Small intestine (tissue), 7 donors: ENCODE results near the gene TMEM179. TPM values are rescaled to one million over a fixed set of nuclear protein-coding genes. Genes with fewer than 3 reads are reported as not detected.

Source experiments
- DNase-seq, 2 donors: peaks; one replicate each; pipeline versions ENCODE4 v3.0.0 to v3.0.0-alpha.2; 2013
- FAIRE-seq: peaks from 2 replicates; lab custom pipeline; 2012; peaks lifted over from hg19 to GRCh38; lab: Jason Lieb, UNC
- H3K27ac ChIP-seq, 3 donors: one replicate each; pipeline ENCODE4 v1.5.1; 2013; ENCODE audit warnings: low read length in 2 of 3, mild to moderate bottlenecking in 2 of 3, control low read depth in 1 of 3, inconsistent platforms in 1 of 3, low read depth in 1 of 3, moderate library complexity in 1 of 3
- H3K27me3 ChIP-seq, 3 donors: one replicate each; pipeline ENCODE4 v1.6.1; 2013; ENCODE audit warnings: low read length in 3 of 3, inconsistent platforms in 1 of 3; ENCODE audit not compliant: control insufficient read depth in 3 of 3, insufficient read depth in 3 of 3
- H3K36me3 ChIP-seq, 3 donors: one replicate each; pipeline ENCODE4 v1.6.1; 2013; ENCODE audit warnings: low read length in 3 of 3, inconsistent platforms in 1 of 3, low read depth in 1 of 3, mild to moderate bottlenecking in 1 of 3, moderate library complexity in 1 of 3; ENCODE audit not compliant: control insufficient read depth in 3 of 3, insufficient read depth in 2 of 3
- H3K4me1 ChIP-seq, 3 donors: one replicate each; pipeline ENCODE4 v1.6.1; 2013; ENCODE audit warnings: low read length in 2 of 3, inconsistent platforms in 1 of 3, low read depth in 1 of 3, mild to moderate bottlenecking in 1 of 3, moderate library complexity in 1 of 3; ENCODE audit not compliant: control insufficient read depth in 3 of 3, insufficient read depth in 2 of 3
- H3K4me3 ChIP-seq, 3 donors: one replicate each; pipeline ENCODE4 v1.5.1; 2013; ENCODE audit warnings: low read length in 3 of 3, control low read depth in 1 of 3, inconsistent platforms in 1 of 3, low read depth in 1 of 3, mild to moderate bottlenecking in 1 of 3, moderate library complexity in 1 of 3
- H3K9me3 ChIP-seq, 2 donors: one replicate each; pipeline ENCODE4 v1.6.1; 2013; ENCODE audit warnings: low read depth in 1 of 2, low read length in 1 of 2; ENCODE audit not compliant: control insufficient read depth in 2 of 2, insufficient read depth in 1 of 2
- WGBS, 3 donors: extraction: QIAGEN DNeasy Blood & Tissue Kit; methylation state at CpG; one replicate each; pipeline ENCODE4 v1.1.7; 2013; 5-methylcytosine and 5-hydroxymethylcytosine counted together
- polyA plus RNA-seq, 4 donors: library from polyadenylated mRNA; stranded (reverse) in 3 of 4; unstranded in 1 of 4; fragments of 200-250 nt in 3 of 4; fragments of 120-200 nt in 1 of 4; gene quantifications; one replicate each; pipeline versions ENCODE4 v1.2.1 to v1.2.3, GENCODE V29; 2013
- donor health status: healthy with polysubstance abuse.
- donor health status: control.
- donor health status: control.
- donor health status: Bipolar disorder and iron deficiency.
- donor health status: healthy.

Gene TMEM179
- polyA plus RNA-seq, 4 donors, result 3.0 to 11.2 TPM; not detected in 2

GRCh38 chr14:104571246-104571645 is 33.3 kb downstream of the TMEM179 start:
- peaks cover 0 to 5% (median 5%) of the 10 kb centered on the region in 3 donors for H3K27me3 ChIP-seq
- H3K4me3 ChIP-seq, result no peak overlapping the region
- no peak for FAIRE-seq
- H3K36me3 ChIP-seq, result no peaks in the 10 kb centered on the region
- peaks cover 0 to 45% (median 0%) of the 10 kb centered on the region in 3 donors for H3K4me1 ChIP-seq
- H3K27ac ChIP-seq, result no peak overlapping the region
- H3K9me3 ChIP-seq, result peaks cover 0 to 2% of the 10 kb centered on the region in 2 donors
- DNase-seq, result no peak
- WGBS, 3 donors, result 70 to 78% (median 72%) methylated on average over 12 to 16 of the region's 16 CpGs

GRCh38 chr14:104569435-104569834 is 35.1 kb downstream of the TMEM179 start:
- Histone ChIP-seq H3K4me1 (peaks cover 0 to 29% (median 0%) of the 10 kb centered on the region in 3 donors), H3K36me3 (no peaks in the 10 kb centered on the region), H3K27ac (no peak overlapping the region), H3K27me3 (peaks cover 0 to 8% (median 5%) of the 10 kb centered on the region in 3 donors), H3K4me3 (no peak overlapping the region), H3K9me3 (peaks cover 0 to 2% of the 10 kb centered on the region in 2 donors)
- FAIRE-seq, result no peak
- WGBS, 3 donors, result 63 to 68% (median 67%) methylated on average over 10 of the region's 10 CpGs
- no peak for DNase-seq

GRCh38 chr14:104568620-104569019 is 36.0 kb downstream of the TMEM179 start:
- Histone ChIP-seq H3K36me3 (no peaks in the 10 kb centered on the region), H3K27me3 (peaks cover 0 to 10% (median 5%) of the 10 kb centered on the region in 3 donors), H3K27ac (no peak overlapping the region), H3K4me3 (no peak overlapping the region), H3K4me1 (peaks cover 0 to 25% (median 0%) of the 10 kb centered on the region in 3 donors), H3K9me3 (peaks cover 0 to 2% of the 10 kb centered on the region in 2 donors)
- DNase-seq (no peak), FAIRE-seq (no peak)
- 60 to 82% (median 72%) methylated on average over 11 of the region's 11 CpGs for WGBS, 3 donors

GRCh38 chr14:104567957-104568225 is 36.7 kb downstream of the TMEM179 start:
- WGBS, 3 donors, result 58 to 76% (median 59%) methylated on average over 9 of the region's 9 CpGs
- H3K27me3 ChIP-seq, result peaks cover 0 to 10% (median 5%) of the 10 kb centered on the region in 3 donors

GRCh38 chr14:104567141-104567956 is 37.2 kb downstream of the TMEM179 start:
- H3K27me3 ChIP-seq, result peaks cover 0 to 10% (median 5%) of the 10 kb centered on the region in 3 donors
- H3K4me1 ChIP-seq, result peaks cover 0 to 14% (median 0%) of the 10 kb centered on the region in 3 donors
- DNase-seq, result no peak
- WGBS, 3 donors, result 31 to 52% (median 37%) methylated on average over 27 of the region's 27 CpGs
- H3K9me3 ChIP-seq, result no peaks in the 10 kb centered on the region
- H3K36me3 ChIP-seq, result no peaks in the 10 kb centered on the region
- no peak for FAIRE-seq
- H3K4me3 ChIP-seq, result no peak overlapping the region
- H3K27ac ChIP-seq, result no peak overlapping the region

More at GRCh38 chr14:104567957-104568225, 36.7 kb downstream of the TMEM179 start:
- DNase-seq, result no peak
- Histone ChIP-seq H3K4me1 (peaks cover 0 to 19% (median 0%) of the 10 kb centered on the region in 3 donors), H3K4me3 (no peak overlapping the region), H3K36me3 (no peaks in the 10 kb centered on the region), H3K27ac (no peak overlapping the region), H3K9me3 (peaks cover 0 to 2% of the 10 kb centered on the region in 2 donors)
- no peak for FAIRE-seq

GRCh38 chr14:104564744-104565679 is 39.6 kb downstream of the TMEM179 start:
- FAIRE-seq (no peak), DNase-seq (no peak)
- peaks cover 0 to 6% (median 0%) of the 10 kb centered on the region in 3 donors for H3K4me1 ChIP-seq
- no peak overlapping the region for H3K4me3 ChIP-seq
- WGBS, 3 donors, result 53 to 78% (median 60%) methylated on average over 28 to 30 of the region's 30 CpGs
- H3K9me3 ChIP-seq, result no peaks in the 10 kb centered on the region
- H3K36me3 ChIP-seq, result no peaks in the 10 kb centered on the region
- H3K27ac ChIP-seq, result no peak overlapping the region
- H3K27me3 ChIP-seq, result peaks cover 0 to 10% (median 3%) of the 10 kb centered on the region in 3 donors

GRCh38 chr14:104563742-104564615 is 40.6 kb downstream of the TMEM179 start:
- H3K27me3 ChIP-seq, result peaks cover 0 to 7% (median 3%) of the 10 kb centered on the region in 3 donors
- DNase-seq (peak; percentile 42 to 75), FAIRE-seq (no peak)
- no peak overlapping the region for H3K4me3 ChIP-seq
- 3 to 6% (median 6%) methylated on average over 27 of the region's 27 CpGs for WGBS, 3 donors
- H3K4me1 ChIP-seq, result peaks cover 0 to 6% (median 0%) of the 10 kb centered on the region in 3 donors
- H3K36me3 ChIP-seq, result no peaks in the 10 kb centered on the region
- H3K27ac ChIP-seq, result no peak overlapping the region
- no peaks in the 10 kb centered on the region for H3K9me3 ChIP-seq
